HCT116 (cell line): Measurements from ENCODE around the gene MED9. TPM values are rescaled to one million over a fixed set of nuclear protein-coding genes. Genes with fewer than 3 reads are reported as not detected.

ENCODE experiments used
- ATAC-seq: fragments of 200-7000 bp; cut with Tn5 transposase; 2 replicates; pipeline ENCODE4 v1.9.1; 2020; ENCODE audit warnings: mild to moderate bottlenecking, moderate library complexity
- BruUV-seq: library from RNA; stranded (reverse); fragments of 400-500 nt; replicated peaks from 2 replicates; lab custom pipeline; 2021; lab: Mats Ljungman, UMichigan
- CTCF ChIA-PET: fragments of 300-600 bp; sonication (Branson Sonifier 250); formaldehyde crosslinking; loops from one replicate; lab custom pipeline; 2021; ENCODE audit warnings: antibody characterized with exemption; lab: Charles Lee
- POLR2A ChIA-PET: fragments of 300-600, 350-600 bp; sonication (Branson Sonifier 250); formaldehyde crosslinking; loops from one replicate; lab custom pipeline; 2021; ENCODE audit warnings: antibody characterized with exemption; lab: Charles Lee
- RAD21 ChIA-PET, 2 experiments: fragments of 300-600 bp; sonication (Branson Sonifier 250); formaldehyde crosslinking; loops; one replicate each; lab custom pipeline; 2023; ENCODE audit warnings: low total read pairs in 2 of 2; ENCODE audit not compliant: uncharacterized antibody in 2 of 2, unreplicated experiment in 2 of 2, low non-redundant PET in 1 of 2; lab: Charles Lee
- DNase-seq: peaks from one replicate; pipeline ENCODE4 v3.0.0-alpha.2; 2010; ENCODE audit warnings: low read depth, low spot score
- H2AFZ ChIP-seq: fragments of 200-600 bp; shearing (Covaris generic), sonication (generic); 2 replicates; pipeline ENCODE4 v1.6.1; 2017; ENCODE audit warnings: low read depth, mixed run types, mixed read lengths, antibody characterized with exemption, low read length; ENCODE audit not compliant: poor library complexity, severe bottlenecking
- H3K27ac ChIP-seq: 2 replicates; pipeline ENCODE4 v1.5.1; 2012; ENCODE audit warnings: low read depth, low read length
- H3K27me3 ChIP-seq: fragments of 200-600 bp; sonication (generic); 2 replicates; pipeline ENCODE4 v1.6.1; 2016; ENCODE audit warnings: mixed run types, low read length, mixed read lengths; ENCODE audit not compliant: insufficient read depth
- H3K36me3 ChIP-seq, 2 experiments: fragments of 200-500 bp in 1 of 2; fragments of 200-600 bp in 1 of 2; sonication (Bioruptor generic) in 1 of 2; sonication (generic) in 1 of 2; 2 replicates each; pipeline versions ENCODE4 v1.5.1 to v1.6.1; 2014 to 2016; ENCODE audit warnings: low read length in 2 of 2, inconsistent platforms in 1 of 2, mixed read lengths in 1 of 2, mixed run types in 1 of 2; ENCODE audit not compliant: insufficient read depth in 2 of 2, control insufficient read depth in 1 of 2
- H3K4me1 ChIP-seq, 2 experiments: fragments of 200-600 bp in 1 of 2; sonication (generic) in 1 of 2; 2 replicates each; pipeline versions ENCODE4 v1.5.1 to v1.6.1; 2012 to 2017; ENCODE audit warnings: low read length in 2 of 2, inconsistent platforms in 1 of 2, mild to moderate bottlenecking in 1 of 2, mixed read lengths in 1 of 2, mixed run types in 1 of 2, moderate library complexity in 1 of 2; ENCODE audit not compliant: insufficient read depth in 2 of 2, control insufficient read depth in 1 of 2
- H3K4me2 ChIP-seq: fragments of 200-600 bp; sonication (generic); 2 replicates; pipeline ENCODE4 v1.6.1; 2017; ENCODE audit warnings: mixed run types, low read length, mixed read lengths
- H3K4me3 ChIP-seq, 2 experiments: fragments of 200-600 bp in 1 of 2; sonication (generic) in 1 of 2; replicated peaks in 1 of 2; 2 replicates each; pipeline ENCODE4 v1.5.1; 2011 to 2016; ENCODE audit warnings: low read length in 2 of 2, control low read depth in 1 of 2, low read depth in 1 of 2, mild to moderate bottlenecking in 1 of 2, mixed read lengths in 1 of 2, mixed run types in 1 of 2
- H3K79me2 ChIP-seq: fragments of 200-600 bp; sonication (generic); 2 replicates; pipeline ENCODE4 v1.6.1; 2017; ENCODE audit warnings: mild to moderate bottlenecking, mixed run types, low read length, moderate library complexity, mixed read lengths; ENCODE audit not compliant: insufficient read depth
- H3K9ac ChIP-seq: fragments of 200-600 bp; sonication (generic); 2 replicates; pipeline ENCODE4 v1.6.1; 2016; ENCODE audit warnings: low read length, mixed read lengths
- H3K9me2 ChIP-seq: fragments of 200-600 bp; sonication (generic), shearing (Covaris generic); 2 replicates; pipeline ENCODE4 v1.6.1; 2017; ENCODE audit warnings: mixed run types, mild to moderate bottlenecking, moderate library complexity; ENCODE audit not compliant: insufficient read depth
- H3K9me3 ChIP-seq, 2 experiments: fragments of 200-500 bp in 1 of 2; fragments of 200-600 bp in 1 of 2; sonication (Bioruptor generic) in 1 of 2; sonication (generic) in 1 of 2; 2 replicates each; pipeline ENCODE4 v1.6.1; 2014 to 2017; ENCODE audit warnings: low read length in 2 of 2, mixed read lengths in 2 of 2, inconsistent platforms in 1 of 2, low read depth in 1 of 2, mild to moderate bottlenecking in 1 of 2, mixed run types in 1 of 2, moderate library complexity in 1 of 2; ENCODE audit not compliant: control insufficient read depth in 1 of 2, insufficient read depth in 1 of 2
- H4K20me1 ChIP-seq: fragments of 200-600 bp; sonication (generic), shearing (Covaris generic); 2 replicates; pipeline ENCODE4 v1.6.1; 2017; ENCODE audit warnings: mixed run types, mild to moderate bottlenecking, moderate library complexity; ENCODE audit not compliant: insufficient read depth
- ATF3 ChIP-seq: IDR thresholded peaks from 2 replicates; pipeline ENCODE4 v1.6.1; 2012
- CEBPB ChIP-seq: IDR thresholded peaks from 2 replicates; pipeline ENCODE4 v1.6.1; 2012; ENCODE audit warnings: low read depth
- CTCF ChIP-seq, 3 experiments: fragments of 200-600 bp in 1 of 3; sonication (generic) in 1 of 3; IDR thresholded peaks in 2 of 3; conservative IDR thresholded peaks in 1 of 3; 2 replicates each; pipeline ENCODE4 v1.5.1; 2012 to 2017; ENCODE audit warnings: low read depth in 2 of 3, low read length in 2 of 3, antibody characterized with exemption in 1 of 3, borderline replicate concordance in 1 of 3, control low read depth in 1 of 3, mild to moderate bottlenecking in 1 of 3, mixed read lengths in 1 of 3, mixed run types in 1 of 3, moderate library complexity in 1 of 3; ENCODE audit not compliant: insufficient read depth in 1 of 3
- EZH2phosphoT487 ChIP-seq: fragments of 200-600 bp; IDR thresholded peaks from 2 replicates; pipeline ENCODE4 v1.6.1; 2018; ENCODE audit warnings: antibody characterized with exemption, borderline replicate concordance
- FOSL1 ChIP-seq: IDR thresholded peaks from 2 replicates; pipeline ENCODE4 v1.6.1; 2012; ENCODE audit warnings: low read depth
- JUND ChIP-seq: IDR thresholded peaks from 2 replicates; pipeline ENCODE4 v1.6.1; 2012
- POLR2A ChIP-seq: IDR thresholded peaks from 2 replicates; pipeline ENCODE4 v1.7.0; 2011; ENCODE audit warnings: borderline replicate concordance; ENCODE audit not compliant: insufficient read depth, insufficient read length; ENCODE audit errors: extremely low read depth
- POLR2AphosphoS5 ChIP-seq: IDR thresholded peaks from 2 replicates; pipeline ENCODE4 v1.6.1; 2011; ENCODE audit warnings: mild to moderate bottlenecking, low read depth, low read length, moderate library complexity
- RAD21 ChIP-seq: IDR thresholded peaks from 2 replicates; pipeline ENCODE4 v1.6.1; 2012; ENCODE audit warnings: low read depth, mild to moderate bottlenecking
- SIN3A ChIP-seq: IDR thresholded peaks from 2 replicates; pipeline ENCODE4 v1.6.1; 2012; ENCODE audit warnings: low read depth
- SRF ChIP-seq: IDR thresholded peaks from 2 replicates; pipeline ENCODE4 v1.6.1; 2012; ENCODE audit warnings: low read depth
- TCF7L2 ChIP-seq: IDR thresholded peaks from 2 replicates; pipeline ENCODE4 v1.7.0; 2011; ENCODE audit warnings: borderline replicate concordance, inconsistent platforms; ENCODE audit not compliant: insufficient read depth, insufficient read length; ENCODE audit errors: extremely low read depth
- ZFX ChIP-seq: fragments of 450-650 bp; IDR thresholded peaks from 2 replicates; pipeline ENCODE4 v1.6.1; 2017
- ZNF274 ChIP-seq: fragments of 200-500 bp; sonication (Bioruptor generic); IDR thresholded peaks from 2 replicates; pipeline ENCODE4 v1.6.1; 2014; ENCODE audit warnings: mild to moderate bottlenecking, low read depth, low read length, inconsistent platforms
- intact Hi-C: fragments of 100-400 bp; cut with micrococcal nuclease; formaldehyde crosslinking; loops from 2 replicates; pipeline ENCODE4 v1.10.0; 2022
- total RNA-seq: library from RNA; stranded (reverse); gene quantifications from one replicate; pipeline ENCODE4 v1.2.1, GENCODE V29; 2021; ENCODE audit not compliant: unreplicated experiment
- TF ChIP-seq, protein P1 (sequence below): IDR thresholded peaks from 2 replicates; pipeline ENCODE4 v1.6.1; 2012
- TF ChIP-seq, protein P2 (sequence below): IDR thresholded peaks from 2 replicates; pipeline ENCODE4 v1.6.1; 2012; ENCODE audit warnings: low read depth

The MED9 gene
- total RNA-seq, 1 experiment from 2014 or later, result 13.9 TPM

- H3K36me3 ChIP-seq, result no peaks in the 10 kb centered on the region
- H3K79me2 ChIP-seq, result no peaks in the 10 kb centered on the region
- no peaks in the 10 kb centered on the region for H4K20me1 ChIP-seq
- H3K4me3 ChIP-seq, result no peak overlapping the region
- no peak overlapping the region for H2AFZ ChIP-seq
- no peaks in the 10 kb centered on the region for H3K9me2 ChIP-seq
- no peak overlapping the region for H3K9ac ChIP-seq
- ATAC-seq (no peak), DNase-seq (no peak)
- BruUV-seq, result no TSS peak
- H3K27me3 ChIP-seq, result no peaks in the 10 kb centered on the region
- no peak overlapping the region for H3K4me2 ChIP-seq
- H3K9me3 ChIP-seq, result no peaks in the 10 kb centered on the region
- CTCF ChIA-PET, result interaction anchor here (1.1 kb wide), 1 partner anchor 31 kb away, joined by 3 read pairs; no protein-coding TSS in a partner anchor
- no peak overlapping the region for H3K27ac ChIP-seq
- RAD21 ChIA-PET, result no interaction called here
- intact Hi-C loops, result no loop called here
- no peaks in the 10 kb centered on the region for H3K4me1 ChIP-seq
- TF ChIP-seq TCF7L2, result no peak
- TF ChIP-seq, all 23 proteins: peak for 0
- POLR2A ChIA-PET, result no interaction called here
Observed at GRCh38 chr17:17527534-17527933, 50.7 kb downstream of the MED9 start.

GRCh38 chr17:17527956-17528500 lies 51.2 kb downstream of the MED9 start:
- CTCF ChIA-PET, result interaction anchor here (1.1 kb wide), 1 partner anchor 31 kb away, joined by 3 read pairs; no protein-coding TSS in a partner anchor
- Histone ChIP-seq H3K9ac (no peak overlapping the region), H3K36me3 (no peaks in the 10 kb centered on the region), H3K79me2 (no peaks in the 10 kb centered on the region), H3K9me2 (no peaks in the 10 kb centered on the region), H2AFZ (no peak overlapping the region), H3K4me3 (no peak overlapping the region), H4K20me1 (no peaks in the 10 kb centered on the region), H3K27ac (no peak overlapping the region), H3K9me3 (no peaks in the 10 kb centered on the region), H3K4me1 (no peaks in the 10 kb centered on the region), H3K4me2 (no peak overlapping the region), H3K27me3 (no peaks in the 10 kb centered on the region)
- BruUV-seq, result no TSS peak
- POLR2A ChIA-PET, result no interaction called here
- DNase-seq (no peak), ATAC-seq (no peak)
- intact Hi-C loops, result no loop called here
- RAD21 ChIA-PET, result no interaction called here
- TF ChIP-seq, protein P1, sequence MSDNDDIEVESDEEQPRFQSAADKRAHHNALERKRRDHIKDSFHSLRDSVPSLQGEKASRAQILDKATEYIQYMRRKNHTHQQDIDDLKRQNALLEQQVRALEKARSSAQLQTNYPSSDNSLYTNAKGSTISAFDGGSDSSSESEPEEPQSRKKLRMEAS, result no peak
- no peak for TF ChIP-seq POLR2A
- TF ChIP-seq, protein P2, sequence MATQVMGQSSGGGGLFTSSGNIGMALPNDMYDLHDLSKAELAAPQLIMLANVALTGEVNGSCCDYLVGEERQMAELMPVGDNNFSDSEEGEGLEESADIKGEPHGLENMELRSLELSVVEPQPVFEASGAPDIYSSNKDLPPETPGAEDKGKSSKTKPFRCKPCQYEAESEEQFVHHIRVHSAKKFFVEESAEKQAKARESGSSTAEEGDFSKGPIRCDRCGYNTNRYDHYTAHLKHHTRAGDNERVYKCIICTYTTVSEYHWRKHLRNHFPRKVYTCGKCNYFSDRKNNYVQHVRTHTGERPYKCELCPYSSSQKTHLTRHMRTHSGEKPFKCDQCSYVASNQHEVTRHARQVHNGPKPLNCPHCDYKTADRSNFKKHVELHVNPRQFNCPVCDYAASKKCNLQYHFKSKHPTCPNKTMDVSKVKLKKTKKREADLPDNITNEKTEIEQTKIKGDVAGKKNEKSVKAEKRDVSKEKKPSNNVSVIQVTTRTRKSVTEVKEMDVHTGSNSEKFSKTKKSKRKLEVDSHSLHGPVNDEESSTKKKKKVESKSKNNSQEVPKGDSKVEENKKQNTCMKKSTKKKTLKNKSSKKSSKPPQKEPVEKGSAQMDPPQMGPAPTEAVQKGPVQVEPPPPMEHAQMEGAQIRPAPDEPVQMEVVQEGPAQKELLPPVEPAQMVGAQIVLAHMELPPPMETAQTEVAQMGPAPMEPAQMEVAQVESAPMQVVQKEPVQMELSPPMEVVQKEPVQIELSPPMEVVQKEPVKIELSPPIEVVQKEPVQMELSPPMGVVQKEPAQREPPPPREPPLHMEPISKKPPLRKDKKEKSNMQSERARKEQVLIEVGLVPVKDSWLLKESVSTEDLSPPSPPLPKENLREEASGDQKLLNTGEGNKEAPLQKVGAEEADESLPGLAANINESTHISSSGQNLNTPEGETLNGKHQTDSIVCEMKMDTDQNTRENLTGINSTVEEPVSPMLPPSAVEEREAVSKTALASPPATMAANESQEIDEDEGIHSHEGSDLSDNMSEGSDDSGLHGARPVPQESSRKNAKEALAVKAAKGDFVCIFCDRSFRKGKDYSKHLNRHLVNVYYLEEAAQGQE, result no peak
- TF ChIP-seq POLR2AphosphoS5, result no peak
- TF ChIP-seq ZFX, result no peak
- TF ChIP-seq SIN3A, result no peak
- no peak for TF ChIP-seq FOSL1
- TF ChIP-seq ATF3, result no peak
- no peak for TF ChIP-seq SRF
- no peak for TF ChIP-seq CTCF (IDR thresholded peaks at IDR 0.05 in 2 of 3, conservative IDR thresholded peaks at IDR 0.05 in 1 of 3; ENCODE audit: borderline replicate concordance in 1 of 3, insufficient read depth in 1 of 3, low read depth in 2 of 3, low read length in 2 of 3)
- no peak for TF ChIP-seq ZNF274
- no peak for TF ChIP-seq JUND
- no peak for TF ChIP-seq CEBPB
- TF ChIP-seq RAD21, result no peak
- TF ChIP-seq EZH2phosphoT487, result no peak
